Endothelial cell of umbilical vein (primary cell): ENCODE results near the gene USH2A.

Experiments used
- EZH2 ChIP-seq: IDR thresholded peaks from 2 replicates; pipeline ENCODE4 v1.6.1; 2012; ENCODE audit warnings: borderline replicate concordance, low read depth, mild to moderate bottlenecking, moderate library complexity, low read length, inconsistent platforms; ENCODE audit not compliant: severe bottlenecking
- JUN ChIP-seq: IDR thresholded peaks from 2 replicates; pipeline ENCODE4 v1.6.1; 2011; ENCODE audit warnings: borderline replicate concordance, low read depth; ENCODE audit not compliant: insufficient read length, insufficient read depth
- MYC ChIP-seq: IDR thresholded peaks from one replicate; pipeline ENCODE4 v1.6.1; 2011; ENCODE audit warnings: mild to moderate bottlenecking, low read depth, low read length
- POLR2A ChIP-seq: IDR thresholded peaks from 2 replicates; pipeline ENCODE4 v1.6.1; 2012; ENCODE audit warnings: low read depth, mild to moderate bottlenecking, control low read depth, low read length
- POLR2AphosphoS5 ChIP-seq: IDR thresholded peaks from 2 replicates; pipeline ENCODE4 v1.6.1; 2012; ENCODE audit warnings: low read depth, mild to moderate bottlenecking, control low read depth, low read length, moderate library complexity; ENCODE audit not compliant: insufficient read depth
- TF ChIP-seq, protein P1 (sequence below), 2 donors: IDR thresholded peaks; 1 replicate in 1 of 2; 2 replicates in 1 of 2; pipeline ENCODE4 v1.5.1; 2011; ENCODE audit warnings: low read length in 2 of 2, mild to moderate bottlenecking in 2 of 2, moderate library complexity in 2 of 2, control low read depth in 1 of 2, inconsistent platforms in 1 of 2, low read depth in 1 of 2; ENCODE audit not compliant: insufficient read depth in 1 of 2; ENCODE audit errors: extremely low read depth in 1 of 2
- TF ChIP-seq, protein P2 (sequence below): IDR thresholded peaks from 2 replicates; pipeline ENCODE4 v1.6.1; 2011; ENCODE audit not compliant: insufficient read depth, insufficient read length

DNA sequence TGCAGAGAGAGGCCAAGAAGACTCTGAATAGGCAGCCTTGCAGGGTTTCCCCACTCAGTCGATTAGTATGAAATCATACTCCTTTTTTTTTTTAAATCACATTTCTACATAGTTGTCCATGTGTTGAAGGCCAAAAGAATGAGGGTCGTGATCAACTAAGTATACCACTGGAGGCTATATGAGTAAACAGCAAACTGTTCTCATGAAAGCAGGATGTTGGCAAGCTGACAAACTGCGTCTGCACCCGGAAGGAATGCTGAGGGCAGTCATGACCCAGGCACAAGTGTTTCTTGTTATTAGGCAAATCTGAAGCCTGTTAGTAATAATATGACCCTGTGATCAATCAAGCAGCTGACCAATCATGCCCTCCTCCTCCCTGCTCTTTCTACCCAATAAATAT, 213.2 kb downstream of the USH2A start:
- TF ChIP-seq, protein P1, sequence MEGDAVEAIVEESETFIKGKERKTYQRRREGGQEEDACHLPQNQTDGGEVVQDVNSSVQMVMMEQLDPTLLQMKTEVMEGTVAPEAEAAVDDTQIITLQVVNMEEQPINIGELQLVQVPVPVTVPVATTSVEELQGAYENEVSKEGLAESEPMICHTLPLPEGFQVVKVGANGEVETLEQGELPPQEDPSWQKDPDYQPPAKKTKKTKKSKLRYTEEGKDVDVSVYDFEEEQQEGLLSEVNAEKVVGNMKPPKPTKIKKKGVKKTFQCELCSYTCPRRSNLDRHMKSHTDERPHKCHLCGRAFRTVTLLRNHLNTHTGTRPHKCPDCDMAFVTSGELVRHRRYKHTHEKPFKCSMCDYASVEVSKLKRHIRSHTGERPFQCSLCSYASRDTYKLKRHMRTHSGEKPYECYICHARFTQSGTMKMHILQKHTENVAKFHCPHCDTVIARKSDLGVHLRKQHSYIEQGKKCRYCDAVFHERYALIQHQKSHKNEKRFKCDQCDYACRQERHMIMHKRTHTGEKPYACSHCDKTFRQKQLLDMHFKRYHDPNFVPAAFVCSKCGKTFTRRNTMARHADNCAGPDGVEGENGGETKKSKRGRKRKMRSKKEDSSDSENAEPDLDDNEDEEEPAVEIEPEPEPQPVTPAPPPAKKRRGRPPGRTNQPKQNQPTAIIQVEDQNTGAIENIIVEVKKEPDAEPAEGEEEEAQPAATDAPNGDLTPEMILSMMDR (IDR thresholded peaks at IDR 0.05; ENCODE audit: extremely low read depth in 1 of 2, insufficient read depth in 1 of 2, low read depth in 1 of 2, low read length in 2 of 2): no peak
- TF ChIP-seq EZH2 (no peak), POLR2A (no peak), JUN (no peak), POLR2AphosphoS5 (no peak), MYC (no peak)
- TF ChIP-seq, protein P2, sequence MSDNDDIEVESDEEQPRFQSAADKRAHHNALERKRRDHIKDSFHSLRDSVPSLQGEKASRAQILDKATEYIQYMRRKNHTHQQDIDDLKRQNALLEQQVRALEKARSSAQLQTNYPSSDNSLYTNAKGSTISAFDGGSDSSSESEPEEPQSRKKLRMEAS: no peak
